Stimulated activated memory B cell treated with anti-CD40 and anti-IgM and Interleukin-4, amounts not matched to agents 10 μg/mL and 1 μg/mL and 100 μg/mL, for 72 hours (primary cell): ENCODE results near the gene FBXL19.
"Not testable (repeated sequence)": the region's sequence is repeated elsewhere in the genome, so short reads cannot be mapped to it uniquely, and the experiment has no call there.

ENCODE experiments used
- ATAC-seq: fragments of 150-1000 bp; cut with Tn5 transposase; 2 replicates; pipeline ENCODE4 v1.10.0; 2021
- H3K27ac Mint-ChIP-seq: one replicate; pipeline ENCODE4 v1.8.0; 2022; ENCODE audit warnings: mild to moderate bottlenecking, mixed read lengths
- H3K27me3 Mint-ChIP-seq: one replicate; pipeline ENCODE4 v1.8.0; 2022; ENCODE audit warnings: mixed read lengths
- H3K36me3 Mint-ChIP-seq: one replicate; pipeline ENCODE4 v1.8.0; 2022; ENCODE audit warnings: mixed read lengths
- H3K4me1 Mint-ChIP-seq: one replicate; pipeline ENCODE4 v1.8.0; 2022; ENCODE audit warnings: mixed read lengths
- H3K4me3 Mint-ChIP-seq: one replicate; pipeline ENCODE4 v1.8.0; 2022; ENCODE audit warnings: mild to moderate bottlenecking, moderate library complexity, mixed read lengths
- H3K9me3 Mint-ChIP-seq: one replicate; pipeline ENCODE4 v1.8.0; 2022; ENCODE audit warnings: mixed read lengths

FBXL19 gene

DNA sequence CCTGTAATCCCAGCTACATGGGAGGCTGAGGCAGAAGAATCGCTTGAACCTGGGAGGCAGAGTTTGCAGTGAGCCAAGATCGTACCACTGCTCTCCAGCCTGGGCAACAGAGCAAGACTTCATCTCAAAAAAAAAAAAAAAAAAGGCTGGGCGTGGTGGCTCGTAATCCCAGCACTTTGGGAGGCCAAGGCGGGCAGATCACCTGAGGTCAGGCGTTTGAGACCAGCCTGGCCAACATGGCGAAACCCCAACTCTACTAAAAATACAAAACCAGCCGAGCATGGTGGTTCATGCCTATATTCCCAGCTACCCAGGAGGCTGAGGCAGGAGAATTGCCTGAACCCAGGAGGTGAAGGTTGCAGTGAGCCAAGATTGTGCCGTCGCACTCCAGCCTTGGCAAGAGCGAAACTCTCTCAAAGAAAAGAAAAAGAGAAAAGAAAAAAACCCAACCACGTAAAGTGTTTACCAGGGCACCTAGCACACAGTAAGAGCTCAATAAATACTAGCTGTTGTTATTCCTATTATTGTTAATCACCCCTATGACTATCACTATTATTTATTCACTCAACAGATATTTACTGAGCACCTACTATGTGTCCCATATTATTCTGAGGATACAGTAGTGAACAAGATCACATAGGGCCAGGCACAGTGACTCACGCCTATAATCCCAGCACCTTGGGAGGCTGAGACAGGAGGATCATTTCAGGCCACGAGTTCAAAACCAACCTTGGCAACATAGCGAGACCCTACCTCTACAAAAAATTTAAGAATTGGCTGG is 32.1 kb upstream of the FBXL19 start:
- H3K36me3 Mint-ChIP-seq, result peaks cover 25% of the 10 kb centered on the region
- H3K27me3 Mint-ChIP-seq, ATAC-seq, H3K9me3 Mint-ChIP-seq, H3K4me3 Mint-ChIP-seq: not testable (repeated sequence)
- H3K4me1 Mint-ChIP-seq, result peaks cover 52% of the 10 kb centered on the region
- H3K27ac Mint-ChIP-seq, result peak overlapping the region; percentile 81

DNA sequence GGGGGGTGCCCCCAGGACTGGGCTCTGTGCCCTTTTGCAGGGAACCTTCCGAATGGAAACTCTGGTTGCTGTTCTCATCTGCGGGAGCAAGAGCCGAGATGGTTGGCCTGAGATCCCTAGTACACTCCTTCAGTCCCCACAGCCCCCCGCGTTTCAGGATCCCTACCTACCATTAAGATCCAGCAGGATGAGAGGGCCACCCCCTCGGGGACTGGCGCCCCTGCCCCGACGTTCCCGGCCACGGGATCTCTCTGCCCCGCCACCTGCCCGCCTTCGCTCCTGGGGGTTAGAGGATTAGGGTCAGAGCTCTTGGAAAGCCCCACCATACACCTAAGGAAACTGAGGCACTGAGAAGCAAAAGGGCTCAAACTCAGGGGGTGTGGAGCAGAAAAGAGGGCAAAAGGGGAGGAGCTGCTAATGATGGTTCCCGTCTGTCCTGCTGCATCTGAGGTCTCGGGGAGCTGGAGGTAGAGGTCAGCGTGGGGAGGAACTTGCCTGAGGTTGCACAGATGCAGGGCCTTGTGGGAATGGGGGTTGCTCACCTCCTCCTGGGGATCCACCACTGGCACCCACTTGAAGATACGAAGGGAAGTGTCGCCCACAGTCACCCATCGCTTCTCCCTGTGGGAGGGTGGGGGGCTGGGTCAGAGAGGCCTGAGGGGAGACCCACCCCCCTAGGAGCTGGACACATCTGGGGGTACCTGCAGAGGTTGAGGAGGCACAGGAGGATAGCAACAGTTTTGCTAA is 30.5 kb upstream of the FBXL19 start:
- Mint-ChIP-seq H3K4me1 (peaks cover 58% of the 10 kb centered on the region), H3K36me3 (peaks cover 20% of the 10 kb centered on the region)
- ATAC-seq, result no peak

DNA sequence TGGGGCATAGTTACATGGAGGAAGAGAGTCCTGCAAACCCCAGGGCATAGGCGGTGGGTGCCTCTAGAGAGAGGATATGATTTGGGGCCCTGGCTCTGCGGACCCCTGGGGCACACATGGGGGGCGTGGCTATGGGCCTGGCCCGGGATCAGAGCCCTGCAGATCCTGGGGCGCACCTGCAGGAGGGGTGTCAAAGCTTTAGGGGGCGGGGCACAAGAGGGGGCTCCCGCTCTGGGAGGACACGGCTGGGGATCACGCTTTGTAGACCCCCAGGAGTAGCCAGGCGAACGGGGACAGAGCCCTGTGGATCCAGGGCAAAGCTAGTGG is 30.0 kb upstream of the FBXL19 start:
- H3K4me3 Mint-ChIP-seq, result peak overlapping the region; percentile 90
- peaks cover 20% of the 10 kb centered on the region for H3K36me3 Mint-ChIP-seq
- peak; percentile 3 for ATAC-seq
- peaks cover 58% of the 10 kb centered on the region for H3K4me1 Mint-ChIP-seq
- no peaks in the 10 kb centered on the region for H3K27me3 Mint-ChIP-seq
- peak overlapping the region; percentile 81 for H3K27ac Mint-ChIP-seq
- no peaks in the 10 kb centered on the region for H3K9me3 Mint-ChIP-seq

More for the DNA sequence above, 30.5 kb upstream of the FBXL19 start:
- Mint-ChIP-seq H3K27me3 (no peaks in the 10 kb centered on the region), H3K27ac (peak overlapping the region; percentile 81), H3K9me3 (no peaks in the 10 kb centered on the region), H3K4me3 (peak overlapping the region; percentile 90)

DNA sequence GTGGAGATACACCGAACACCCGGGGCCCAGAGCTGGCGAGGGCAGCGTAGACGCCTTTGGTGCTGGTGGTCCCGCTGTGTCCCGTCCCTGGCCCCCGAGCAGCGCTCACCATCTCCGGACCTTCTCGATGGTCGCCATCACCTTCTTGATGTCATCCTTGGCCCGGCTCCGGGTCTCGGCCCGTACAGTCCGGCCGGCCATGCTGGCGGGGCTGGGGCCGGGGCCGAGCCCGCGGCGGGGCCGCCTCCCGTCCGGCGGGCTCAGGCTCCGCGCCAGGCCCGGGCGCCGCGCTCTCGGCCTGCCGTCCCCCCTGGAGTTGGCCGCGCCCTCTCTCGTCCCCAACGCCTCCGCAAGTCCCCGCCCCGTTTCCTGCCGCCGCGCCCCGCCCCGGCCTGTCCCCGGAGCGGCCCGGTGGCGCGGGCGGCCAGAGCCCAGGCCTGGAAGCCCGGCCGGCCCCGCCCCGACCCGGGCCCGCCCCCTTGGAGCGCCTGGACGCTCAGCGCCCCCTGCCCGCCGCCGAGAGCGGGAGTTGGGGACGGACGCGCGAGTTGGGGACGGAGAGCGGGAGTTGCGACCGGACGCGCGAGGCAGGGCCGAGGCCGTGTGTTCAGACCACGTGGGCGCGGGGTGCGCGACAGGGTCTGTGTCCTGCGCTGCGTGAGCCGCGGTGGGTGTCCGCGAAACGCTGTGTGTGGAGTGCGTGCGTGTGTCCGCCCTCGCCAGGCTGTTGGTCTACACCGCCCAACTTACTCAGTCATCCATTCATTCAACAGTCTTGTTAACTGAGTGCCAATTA is 29.4 kb upstream of the FBXL19 start, which contains the start of gene BCL7C:
Gene BCL7C, minus strand, starts transcription at position 334 of the 796 bp plus-strand sequence. Its CDS starts 133 bp downstream, at position 201.
- H3K27me3 Mint-ChIP-seq, result no peaks in the 10 kb centered on the region
- H3K36me3 Mint-ChIP-seq, result peaks cover 14% of the 10 kb centered on the region
- no peaks in the 10 kb centered on the region for H3K9me3 Mint-ChIP-seq
- H3K4me1 Mint-ChIP-seq, result peaks cover 53% of the 10 kb centered on the region
- peak; percentile 92 for ATAC-seq
- peak within 1 kb of the TSS; percentile 90 for H3K4me3 Mint-ChIP-seq
- H3K27ac Mint-ChIP-seq, result peak within 1 kb of the TSS; percentile 81

DNA sequence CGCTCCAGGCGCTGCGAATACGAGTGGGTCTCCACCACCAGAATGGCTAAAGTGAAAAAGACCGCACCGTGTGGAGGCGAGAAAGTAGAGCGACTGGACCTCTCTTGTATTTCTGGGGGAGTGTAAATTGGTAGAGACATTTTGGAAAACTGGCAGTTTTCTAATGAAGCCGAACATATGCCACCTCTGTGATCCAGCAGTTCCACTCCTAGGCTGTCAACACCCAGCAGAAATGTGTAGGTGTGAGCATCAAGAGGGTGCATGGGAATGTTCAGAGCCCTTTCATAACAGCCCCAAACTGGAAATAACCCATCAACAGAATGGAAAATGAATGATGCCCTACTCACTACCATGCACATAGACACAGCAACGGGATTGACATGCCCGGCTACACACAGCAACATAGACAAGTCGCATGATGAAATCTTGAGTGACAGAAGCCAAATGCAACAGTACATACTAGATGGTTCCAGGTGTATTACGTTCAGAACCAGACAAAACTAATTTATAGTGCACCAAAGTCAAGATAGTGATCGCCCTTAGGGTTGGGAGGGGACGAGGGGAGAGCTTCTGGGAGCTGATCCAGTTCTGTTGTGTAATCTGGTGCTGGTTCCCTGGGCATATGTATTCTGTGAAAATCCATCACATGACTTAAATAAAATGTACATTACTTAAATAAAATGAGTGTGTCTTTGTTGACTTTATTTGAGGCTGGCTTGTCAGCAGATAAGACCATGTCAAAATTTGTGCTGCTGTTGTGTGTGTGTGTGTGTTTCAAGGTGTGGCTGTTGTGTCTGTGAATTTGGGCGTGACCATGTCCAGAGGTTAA is 28.6 kb upstream of the FBXL19 start:
- Mint-ChIP-seq H3K27ac (peak overlapping the region; percentile 81), H3K4me3 (peak overlapping the region; percentile 90), H3K4me1 (peaks cover 50% of the 10 kb centered on the region), H3K27me3 (no peaks in the 10 kb centered on the region), H3K9me3 (no peaks in the 10 kb centered on the region), H3K36me3 (peaks cover 10% of the 10 kb centered on the region)
- ATAC-seq, result no peak

DNA sequence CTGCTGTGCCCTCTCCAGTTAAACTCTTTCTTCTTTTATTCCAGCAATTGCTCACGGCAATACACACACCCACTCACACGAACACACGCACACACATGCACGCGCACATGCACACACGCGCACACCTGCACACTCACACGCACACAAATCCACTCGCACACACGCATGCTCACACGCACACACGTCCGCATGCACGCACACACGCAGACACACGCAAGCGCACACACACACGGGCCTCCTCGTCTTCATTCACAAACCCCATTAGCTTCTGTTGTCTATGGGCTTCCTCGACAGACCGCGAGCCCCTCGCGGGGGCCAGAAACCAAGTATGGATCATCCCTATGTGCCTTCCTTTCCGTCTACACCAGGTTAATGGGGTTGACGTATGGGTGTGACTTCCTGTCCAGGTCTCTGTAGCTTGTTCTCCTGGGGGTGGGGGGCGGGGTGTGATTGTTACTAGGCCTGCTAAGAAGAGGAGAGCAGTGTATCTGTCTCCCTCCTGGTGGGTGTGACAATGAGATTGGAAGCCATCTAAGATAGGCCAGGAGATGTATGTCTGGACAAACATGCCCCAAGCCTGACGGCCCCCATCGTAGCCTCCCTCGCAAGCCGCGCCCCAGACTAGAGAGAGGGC is 27.6 kb upstream of the FBXL19 start:
- Mint-ChIP-seq H3K4me1 (peaks cover 47% of the 10 kb centered on the region), H3K27me3 (no peaks in the 10 kb centered on the region), H3K27ac (peak overlapping the region; percentile 89), H3K4me3 (no peak overlapping the region), H3K9me3 (no peaks in the 10 kb centered on the region), H3K36me3 (peaks cover 6% of the 10 kb centered on the region)
- no peak for ATAC-seq

DNA sequence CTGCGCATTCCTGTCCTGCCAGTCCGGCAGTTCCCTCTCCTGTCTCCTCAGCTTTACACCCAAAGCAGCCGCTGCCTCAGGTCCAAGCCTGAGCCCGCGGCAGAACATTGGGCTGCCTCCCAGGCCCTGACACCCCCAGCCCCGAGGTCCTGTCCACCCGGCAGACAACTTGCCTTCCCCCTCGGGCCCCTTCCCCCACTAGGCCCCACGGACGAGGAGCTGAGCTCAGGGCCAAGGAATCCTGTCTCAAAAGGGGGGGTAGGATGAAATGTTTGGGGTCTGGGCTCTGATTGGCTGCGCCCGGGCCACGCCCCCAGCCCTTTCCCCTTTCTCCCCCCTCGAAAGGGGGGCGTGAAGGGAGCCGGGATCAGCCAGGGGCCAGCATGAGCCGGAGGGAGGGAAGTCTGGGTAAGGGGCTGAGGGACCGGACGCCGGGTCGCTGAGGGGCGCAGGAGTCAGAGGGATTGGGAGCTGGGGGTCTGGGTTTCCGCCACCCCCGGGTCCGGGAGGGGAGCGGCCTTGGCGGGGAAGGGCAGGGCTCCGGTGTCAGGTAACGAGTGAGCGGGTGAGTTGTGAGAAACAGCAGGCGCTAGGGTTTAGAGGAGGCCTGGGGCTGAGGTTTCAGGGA is 27.0 kb upstream of the FBXL19 start, which contains the start of gene CTF1:
Gene CTF1, plus strand, starts transcription at position 354 of the 628 bp plus-strand sequence. Its CDS starts 30 bp downstream, at position 384.
- no peaks in the 10 kb centered on the region for H3K9me3 Mint-ChIP-seq
- peaks cover 1% of the 10 kb centered on the region for H3K36me3 Mint-ChIP-seq
- H3K27me3 Mint-ChIP-seq, result no peaks in the 10 kb centered on the region
- ATAC-seq, result no peak
- peak within 1 kb of the TSS; percentile 89 for H3K27ac Mint-ChIP-seq
- peaks cover 51% of the 10 kb centered on the region for H3K4me1 Mint-ChIP-seq
- peak within 1 kb of the TSS; percentile 81 for H3K4me3 Mint-ChIP-seq

DNA sequence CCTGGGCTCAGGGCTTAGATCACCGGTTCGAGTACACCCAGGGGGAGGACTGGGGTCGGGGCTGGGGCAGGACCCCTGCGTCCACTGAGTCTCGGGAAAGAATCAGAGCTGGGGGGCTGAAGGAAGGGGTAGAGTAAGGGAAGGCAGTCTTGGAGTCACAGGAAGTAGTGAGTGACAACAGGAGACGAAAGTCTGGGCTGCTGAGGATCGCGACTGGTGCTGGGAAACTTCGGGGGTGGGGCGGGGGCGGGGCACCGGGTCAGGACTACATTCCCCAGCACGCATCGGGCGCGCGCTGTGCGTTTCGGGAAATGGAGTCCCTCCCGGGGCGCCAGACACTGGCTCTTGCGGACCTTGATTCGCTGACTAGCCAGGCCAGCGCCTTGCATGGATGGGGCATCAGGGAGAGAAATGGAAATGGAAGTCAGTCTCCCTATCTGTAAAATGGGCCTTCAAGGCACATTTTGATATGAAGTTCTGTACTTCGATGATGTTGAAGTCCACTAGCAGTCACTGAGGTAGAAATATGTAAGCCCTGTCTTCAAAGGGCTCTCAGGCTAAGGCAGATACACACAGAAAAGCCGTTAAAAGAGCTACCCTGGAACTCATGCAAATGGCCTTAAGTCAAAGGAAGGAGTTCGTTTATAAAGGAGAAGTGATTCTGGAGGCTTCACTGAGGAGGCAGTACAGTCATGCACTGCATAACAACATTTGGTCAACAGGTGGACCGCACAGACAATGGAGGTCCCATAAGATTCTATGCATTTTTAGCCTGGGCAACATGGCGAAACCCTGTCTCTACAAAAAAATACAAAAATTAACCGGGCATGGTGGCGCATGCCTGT is 26.3 kb upstream of the FBXL19 start:
- Mint-ChIP-seq H3K4me1 (peaks cover 51% of the 10 kb centered on the region), H3K27ac (peak overlapping the region; percentile 89), H3K36me3 (no peaks in the 10 kb centered on the region), H3K4me3 (peak overlapping the region; percentile 81), H3K9me3 (no peaks in the 10 kb centered on the region), H3K27me3 (no peaks in the 10 kb centered on the region)
- peak; percentile 66 for ATAC-seq

DNA sequence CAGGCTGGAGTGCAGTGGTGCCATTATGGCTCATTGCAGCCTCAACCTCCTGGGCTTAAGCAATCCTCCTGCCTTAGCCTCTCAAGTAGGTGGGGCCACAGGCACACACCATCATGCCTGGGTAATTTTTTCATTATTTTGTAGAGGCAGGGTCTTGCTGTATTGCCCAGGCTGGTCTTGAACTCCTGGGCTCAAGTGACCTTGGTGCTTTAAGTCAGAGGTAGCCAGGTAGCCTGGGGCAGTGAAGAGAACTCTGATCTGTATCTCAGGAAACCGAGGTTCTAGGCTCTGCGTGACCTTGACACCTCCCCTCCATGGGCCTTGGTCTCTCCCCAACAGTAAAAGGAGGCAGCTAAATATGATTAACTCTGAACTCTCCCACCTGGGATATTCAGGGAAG is 23.6 kb upstream of the FBXL19 start:
- no peak overlapping the region for H3K27ac Mint-ChIP-seq
- peaks cover 3% of the 10 kb centered on the region for H3K9me3 Mint-ChIP-seq
- no peak overlapping the region for H3K4me3 Mint-ChIP-seq
- ATAC-seq, result no peak
- peaks cover 47% of the 10 kb centered on the region for H3K4me1 Mint-ChIP-seq
- no peaks in the 10 kb centered on the region for H3K27me3 Mint-ChIP-seq
- peaks cover 5% of the 10 kb centered on the region for H3K36me3 Mint-ChIP-seq

DNA sequence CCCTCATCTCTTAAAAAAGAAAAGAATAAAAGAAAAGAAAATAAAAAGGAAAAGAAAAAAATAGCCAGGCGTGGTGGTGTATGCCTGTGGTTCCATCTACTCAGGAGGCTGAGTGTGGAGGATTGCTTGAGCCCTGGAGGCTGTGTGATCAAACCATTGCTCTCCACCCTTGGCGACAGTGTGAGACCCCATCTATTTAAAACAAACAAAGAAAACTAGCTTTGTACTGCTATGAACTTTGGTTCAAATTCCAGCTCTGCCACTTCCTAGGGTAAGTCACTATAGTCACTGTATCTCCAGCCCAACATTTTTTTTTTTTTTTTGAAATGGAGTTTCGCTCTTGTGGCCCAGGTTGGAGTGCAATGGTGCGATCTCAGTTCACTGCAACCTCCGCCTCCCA is 22.8 kb upstream of the FBXL19 start:
- ATAC-seq, result no peak
- Mint-ChIP-seq H3K27me3 (no peaks in the 10 kb centered on the region), H3K36me3 (peaks cover 5% of the 10 kb centered on the region), H3K4me3 (no peak overlapping the region), H3K27ac (no peak overlapping the region), H3K4me1 (peaks cover 41% of the 10 kb centered on the region), H3K9me3 (peaks cover 3% of the 10 kb centered on the region)

DNA sequence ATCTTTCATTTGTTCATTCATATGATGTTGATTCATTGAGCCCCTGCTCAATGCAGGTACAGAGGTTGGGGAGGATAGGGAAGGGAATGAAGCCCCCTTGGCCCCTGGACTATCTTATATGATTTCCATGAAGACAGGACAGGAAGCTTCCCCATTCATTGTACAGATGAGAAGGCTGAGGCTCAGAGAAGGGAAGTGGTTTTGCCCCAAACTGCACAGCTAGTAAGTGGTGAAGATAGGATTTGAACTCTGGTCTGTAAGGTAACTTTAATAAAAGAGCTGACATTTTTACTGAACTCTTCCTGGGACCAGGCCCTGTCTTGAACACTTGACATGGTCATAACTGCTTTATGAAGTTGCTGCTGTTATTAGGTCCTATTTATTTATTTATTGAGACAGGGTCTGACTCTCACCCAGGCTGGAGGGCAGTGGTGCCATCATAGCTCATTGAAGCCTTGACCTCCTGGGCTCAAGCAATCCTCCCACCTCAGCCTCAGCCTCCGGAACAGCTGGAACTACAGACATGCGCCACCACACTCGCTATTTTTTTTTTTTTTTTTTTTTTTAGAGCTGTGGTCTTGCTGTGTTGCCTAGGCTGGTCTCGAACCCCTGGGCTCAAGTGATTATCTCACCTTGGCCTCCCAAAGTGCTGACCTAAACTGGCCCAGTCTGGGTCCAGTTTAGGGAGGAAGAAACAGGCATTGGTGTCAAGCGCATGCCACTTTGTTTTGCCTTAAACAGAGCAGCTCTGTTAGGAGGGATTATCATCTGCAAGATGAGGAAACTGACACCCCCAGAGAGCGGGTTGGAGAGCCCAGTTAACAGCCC is 22.0 kb upstream of the FBXL19 start:
- Mint-ChIP-seq H3K4me1 (peaks cover 34% of the 10 kb centered on the region), H3K36me3 (peaks cover 5% of the 10 kb centered on the region), H3K4me3 (peak overlapping the region; percentile 56), H3K9me3 (peaks cover 3% of the 10 kb centered on the region), H3K27ac (no peak overlapping the region), H3K27me3 (no peaks in the 10 kb centered on the region)
- no peak for ATAC-seq
